ENCODE data around the gene NRXN3.

- TF ChIP-seq CTCF (conservative IDR thresholded peaks at IDR 0.05; ENCODE audit: low read depth, low read length) (no peak), POLR2A (IDR thresholded peaks at IDR 0.05; ENCODE audit: low read depth, low read length) (no peak), RAD21 (IDR thresholded peaks at IDR 0.05; ENCODE audit: low read length) (no peak), FOS (IDR thresholded peaks at IDR 0.05; ENCODE audit: low read depth, low read length) (no peak)
Observed at GRCh38 chr14:78834766-78835451, 664.7 kb downstream of the NRXN3 start.

Measured in IMR-90 (cell line).